GM12891 (cell line): ENCODE results near the gene PDZK1IP1.

Experiments used
- DNase-seq: peaks from one replicate; pipeline ENCODE4 v3.0.0; 2011; ENCODE audit warnings: low spot score; ENCODE audit not compliant: insufficient read length
- FAIRE-seq: peaks from 2 replicates; lab custom pipeline; 2011; peaks lifted over from hg19 to GRCh38; lab: Jason Lieb, UNC
- PAX5 ChIP-seq: IDR thresholded peaks from 2 replicates; pipeline ENCODE4 v1.6.1; 2011; ENCODE audit warnings: low read length, moderate library complexity, mild to moderate bottlenecking; ENCODE audit not compliant: insufficient read depth, severe bottlenecking
- POLR2A ChIP-seq: IDR thresholded peaks from 2 replicates; pipeline ENCODE4 v1.6.1; 2011; ENCODE audit warnings: low read depth, low read length, control low read depth
- POLR2AphosphoS5 ChIP-seq: IDR thresholded peaks from 2 replicates; pipeline ENCODE4 v1.6.1; 2011; ENCODE audit warnings: low read depth, low read length, control low read depth
- POU2F2 ChIP-seq: IDR thresholded peaks from 2 replicates; pipeline ENCODE4 v1.6.1; 2011; ENCODE audit warnings: low read depth, mild to moderate bottlenecking, control low read depth, low read length, moderate library complexity
- SPI1 ChIP-seq: IDR thresholded peaks from 2 replicates; pipeline ENCODE4 v1.6.1; 2011; ENCODE audit warnings: low read depth, low read length, control low read depth
- TAF1 ChIP-seq: IDR thresholded peaks from 2 replicates; pipeline ENCODE4 v1.6.1; 2011; ENCODE audit warnings: low read depth, low read length, control low read depth

Gene PDZK1IP1

GRCh38 chr1:47137925-47138615 is 51.8 kb downstream of the PDZK1IP1 start:
- DNase-seq: no peak
- no peak for FAIRE-seq
- TF ChIP-seq PAX5 (no peak), POU2F2 (no peak), TAF1 (no peak), SPI1 (no peak), POLR2AphosphoS5 (no peak), POLR2A (no peak)

GRCh38 chr1:47137198-47137597 is 52.6 kb downstream of the PDZK1IP1 start, which contains the start of gene CYP4A22:
TSS of gene CYP4A22 (plus strand) at chr1:47137441. CDS start at chr1:47137486, 45 bp downstream.
- TF ChIP-seq POLR2A (no peak), PAX5 (no peak), POLR2AphosphoS5 (no peak), POU2F2 (no peak), TAF1 (no peak), SPI1 (no peak)
- FAIRE-seq (no peak), DNase-seq (no peak)
